Right ventricle myocardium inferior (tissue), 1 donor: ENCODE results near the gene GTF3C5. TPM values are rescaled to one million over a fixed set of nuclear protein-coding genes. Genes with fewer than 3 reads are reported as not detected.

Source experiments
- microRNA-seq: library from miRNA; unstranded; fragments of <30 nt; microRNA quantifications from one replicate; pipeline ENCODE4 v1.2.0, GENCODE V29; 2020
- total RNA-seq: library from RNA; stranded (reverse); fragmentation: NEBNext Ultra II Directional; extraction: Animal tissue kit (Norgen Biotek cat#: 25700); gene quantifications from one replicate; pipeline ENCODE4 v1.2.1, GENCODE V29; 2021
- donor health status: DM: no; HTN: yes; CAD: no; lungs with severe emphysema.

GTF3C5 gene
- total RNA-seq, 1 donor from 2014 or later, result 58.0 TPM

Small RNAs within 50 kb of the gene (microRNA-seq; reads per million reads assigned to microRNA genes)
- 1.1 reads per million for gene MIR6877

Other genes with a start within 250 kb of the GTF3C5 start
- gene AK8, start 152.7 kb upstream of the GTF3C5 start, total RNA-seq, result not detected
- 4.0 TPM for gene SPACA9, start 152.1 kb upstream of the GTF3C5 start, total RNA-seq
- gene TSC1, start 86.4 kb upstream of the GTF3C5 start, total RNA-seq, result 42.6 TPM
- 0.43 TPM for gene GFI1B, start 52.3 kb upstream of the GTF3C5 start, total RNA-seq
- 7.7 TPM for gene CEL, start 31.0 kb downstream of the GTF3C5 start, total RNA-seq
- gene RALGDS, start 90.2 kb downstream of the GTF3C5 start, total RNA-seq, result 33.7 TPM
- 8.2 TPM for gene GBGT1, start 132.9 kb downstream of the GTF3C5 start, total RNA-seq
- not detected for gene OBP2B, start 178.3 kb downstream of the GTF3C5 start, total RNA-seq
- gene ABO, start 244.2 kb downstream of the GTF3C5 start, total RNA-seq, result 1.5 TPM